ENCODE measurements around the gene DNASE1L1. TPM values are rescaled to one million over a fixed set of nuclear protein-coding genes. Genes with fewer than 3 reads are reported as not detected.

Gene DNASE1L1
- total and polyA plus RNA-seq, 2 of the 13 experiments (the other 11 are each of a cell fraction or from before 2014, with no cell fraction given), result 4.7 to 12.3 TPM

DNA sequence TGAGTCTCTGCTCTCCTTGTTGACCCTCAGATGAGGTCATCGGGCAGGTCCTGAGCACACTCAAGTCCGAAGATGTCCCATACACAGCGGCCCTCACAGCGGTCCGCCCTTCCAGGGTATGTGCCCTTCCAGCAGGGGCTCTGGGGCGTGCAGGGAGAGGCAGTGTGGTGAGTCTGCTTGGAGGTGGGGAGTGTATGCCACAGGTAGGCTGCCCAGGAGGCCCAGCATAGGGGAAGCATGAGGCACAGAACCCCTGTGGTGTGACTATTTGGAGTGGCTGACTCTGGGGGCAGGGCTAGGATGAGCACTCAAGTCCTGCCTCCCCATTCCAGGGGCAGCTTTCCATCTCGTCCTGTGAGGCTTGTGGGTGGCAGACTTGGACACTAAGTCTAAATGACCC is 24.6 kb upstream of the DNASE1L1 start:
- Histone ChIP-seq H3K9ac (ENCODE audit: insufficient read depth, low read depth, low read length) (no peak overlapping the region), H3K79me2 (ENCODE audit: insufficient read depth, low read length) (peaks cover 25% of the 10 kb centered on the region), H3K27me3 (ENCODE audit: control insufficient read depth in 1 of 2, insufficient read depth in 2 of 2, low read length in 2 of 2) (no peaks in the 10 kb centered on the region), H3K9me3 (ENCODE audit: low read length) (no peaks in the 10 kb centered on the region), H3K4me3 (replicated peaks in 1 of 3; ENCODE audit: insufficient read depth in 1 of 3, low read depth in 2 of 3, low read length in 3 of 3) (no peak overlapping the region), H2AFZ (ENCODE audit: low read length) (no peak overlapping the region), H3K27ac (ENCODE audit: extremely low read length, insufficient read depth, low read length) (no peak overlapping the region), H3K4me1 (ENCODE audit: insufficient read depth, low read length) (peaks cover 26% of the 10 kb centered on the region), H3K36me3 (replicated peaks in 1 of 2; ENCODE audit: control insufficient read depth in 1 of 2, insufficient read depth in 2 of 2, low read length in 2 of 2) (no peaks in the 10 kb centered on the region; a peak in 3 of 5 replicates), H4K20me1 (ENCODE audit: insufficient read depth, low read length) (no peaks in the 10 kb centered on the region), H3K4me2 (ENCODE audit: low read depth, low read length) (no peak overlapping the region)
- FAIRE-seq, result no peak
- intact Hi-C loops (cut with micrococcal nuclease; ENCODE audit: unreplicated experiment), result no loop called here
- ChIA-PET CTCF (ENCODE audit: low intra/inter-chr PET ratio, low total read pairs) (no interaction called here), POLR2A (no interaction called here)
- no peak for TF ChIP-seq PHF20 (CRISPR knock-in tag; IDR thresholded peaks at IDR 0.05)
- no peak for TF ChIP-seq YY1 (IDR thresholded peaks at IDR 0.05; ENCODE audit: insufficient read depth, insufficient replicate concordance, low read depth, low read length)
- TF ChIP-seq EED (CRISPR knock-in tag; IDR thresholded peaks at IDR 0.05), result no peak
- no peak for DNase-seq (ENCODE audit: low spot score)
- no peak for ATAC-seq
- in situ Hi-C loops (cut with HindIII; ENCODE audit: extremely low pct_ligation_motif_present, low pct_unique_long_range_greater_than_20kb), result no loop called here
- BruUV-seq (replicated peaks), result no TSS peak
- WGBS (ENCODE audit: low lambda C conversion rate), result 100% methylated on average over 1 of the region's 7 CpGs

DNA sequence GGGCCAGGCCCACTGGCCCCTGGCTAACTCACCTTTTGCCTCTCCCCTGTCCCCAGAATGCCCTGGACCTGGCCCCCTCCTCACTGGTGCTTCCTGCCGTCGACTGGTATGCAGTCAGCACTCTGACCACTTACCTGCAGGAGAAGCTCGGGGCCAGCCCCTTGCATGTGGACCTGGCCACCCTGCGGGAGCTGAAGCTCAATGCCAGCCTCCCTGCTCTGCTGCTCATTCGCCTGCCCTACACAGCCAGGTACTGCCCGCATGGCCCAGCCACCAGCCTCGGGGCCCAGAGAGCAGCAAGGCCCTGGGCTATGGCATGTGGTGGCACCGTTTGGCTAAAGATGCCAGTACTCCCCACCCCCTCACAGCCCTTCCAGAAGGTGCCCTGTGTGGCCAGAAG is 23.2 kb upstream of the DNASE1L1 start:
- Histone ChIP-seq H3K9me3 (ENCODE audit: low read length) (no peaks in the 10 kb centered on the region), H4K20me1 (ENCODE audit: insufficient read depth, low read length) (no peaks in the 10 kb centered on the region), H3K79me2 (ENCODE audit: insufficient read depth, low read length) (peaks cover 15% of the 10 kb centered on the region), H3K36me3 (replicated peaks in 1 of 2; ENCODE audit: control insufficient read depth in 1 of 2, insufficient read depth in 2 of 2, low read length in 2 of 2) (no peaks in the 10 kb centered on the region; a peak in 3 of 5 replicates), H3K27me3 (ENCODE audit: control insufficient read depth in 1 of 2, insufficient read depth in 2 of 2, low read length in 2 of 2) (no peaks in the 10 kb centered on the region), H3K4me3 (replicated peaks in 1 of 3; ENCODE audit: insufficient read depth in 1 of 3, low read depth in 2 of 3, low read length in 3 of 3) (no peak overlapping the region), H3K27ac (ENCODE audit: extremely low read length, insufficient read depth, low read length) (no peak overlapping the region), H2AFZ (ENCODE audit: low read length) (no peak overlapping the region), H3K9ac (ENCODE audit: insufficient read depth, low read depth, low read length) (no peak overlapping the region), H3K4me1 (ENCODE audit: insufficient read depth, low read length) (peaks cover 28% of the 10 kb centered on the region), H3K4me2 (ENCODE audit: low read depth, low read length) (no peak overlapping the region)
- no TSS peak for BruUV-seq (replicated peaks)
- FAIRE-seq, result no peak
- POLR2A ChIA-PET, result no interaction called here
- in situ Hi-C loops (cut with HindIII; ENCODE audit: extremely low pct_ligation_motif_present, low pct_unique_long_range_greater_than_20kb), result no loop called here
- intact Hi-C loops (cut with micrococcal nuclease; ENCODE audit: unreplicated experiment), result no loop called here
- no CpG with 5 or more reads among the region's 8 CpGs for WGBS (ENCODE audit: low lambda C conversion rate)
- DNase-seq (ENCODE audit: low spot score), result no peak
- CTCF ChIA-PET (ENCODE audit: low intra/inter-chr PET ratio, low total read pairs), result no interaction called here
- ATAC-seq, result no peak
- TF ChIP-seq ZNF234 (CRISPR knock-in tag; conservative IDR thresholded peaks at IDR 0.05), result no peak
- no peak for TF ChIP-seq ZSCAN20 (CRISPR knock-in tag; IDR thresholded peaks at IDR 0.05; ENCODE audit: borderline replicate concordance)
- no peak for TF ChIP-seq TAF1 (CRISPR knock-in tag; IDR thresholded peaks at IDR 0.05)
- TF ChIP-seq ZNF558 (CRISPR knock-in tag; IDR thresholded peaks at IDR 0.05; ENCODE audit: borderline replicate concordance), result no peak
- no peak for TF ChIP-seq ZBTB38 (CRISPR knock-in tag; IDR thresholded peaks at IDR 0.05)
- TF ChIP-seq FOXJ3 (CRISPR knock-in tag; IDR thresholded peaks at IDR 0.05; ENCODE audit: borderline replicate concordance), result no peak
- TF ChIP-seq, protein P1, sequence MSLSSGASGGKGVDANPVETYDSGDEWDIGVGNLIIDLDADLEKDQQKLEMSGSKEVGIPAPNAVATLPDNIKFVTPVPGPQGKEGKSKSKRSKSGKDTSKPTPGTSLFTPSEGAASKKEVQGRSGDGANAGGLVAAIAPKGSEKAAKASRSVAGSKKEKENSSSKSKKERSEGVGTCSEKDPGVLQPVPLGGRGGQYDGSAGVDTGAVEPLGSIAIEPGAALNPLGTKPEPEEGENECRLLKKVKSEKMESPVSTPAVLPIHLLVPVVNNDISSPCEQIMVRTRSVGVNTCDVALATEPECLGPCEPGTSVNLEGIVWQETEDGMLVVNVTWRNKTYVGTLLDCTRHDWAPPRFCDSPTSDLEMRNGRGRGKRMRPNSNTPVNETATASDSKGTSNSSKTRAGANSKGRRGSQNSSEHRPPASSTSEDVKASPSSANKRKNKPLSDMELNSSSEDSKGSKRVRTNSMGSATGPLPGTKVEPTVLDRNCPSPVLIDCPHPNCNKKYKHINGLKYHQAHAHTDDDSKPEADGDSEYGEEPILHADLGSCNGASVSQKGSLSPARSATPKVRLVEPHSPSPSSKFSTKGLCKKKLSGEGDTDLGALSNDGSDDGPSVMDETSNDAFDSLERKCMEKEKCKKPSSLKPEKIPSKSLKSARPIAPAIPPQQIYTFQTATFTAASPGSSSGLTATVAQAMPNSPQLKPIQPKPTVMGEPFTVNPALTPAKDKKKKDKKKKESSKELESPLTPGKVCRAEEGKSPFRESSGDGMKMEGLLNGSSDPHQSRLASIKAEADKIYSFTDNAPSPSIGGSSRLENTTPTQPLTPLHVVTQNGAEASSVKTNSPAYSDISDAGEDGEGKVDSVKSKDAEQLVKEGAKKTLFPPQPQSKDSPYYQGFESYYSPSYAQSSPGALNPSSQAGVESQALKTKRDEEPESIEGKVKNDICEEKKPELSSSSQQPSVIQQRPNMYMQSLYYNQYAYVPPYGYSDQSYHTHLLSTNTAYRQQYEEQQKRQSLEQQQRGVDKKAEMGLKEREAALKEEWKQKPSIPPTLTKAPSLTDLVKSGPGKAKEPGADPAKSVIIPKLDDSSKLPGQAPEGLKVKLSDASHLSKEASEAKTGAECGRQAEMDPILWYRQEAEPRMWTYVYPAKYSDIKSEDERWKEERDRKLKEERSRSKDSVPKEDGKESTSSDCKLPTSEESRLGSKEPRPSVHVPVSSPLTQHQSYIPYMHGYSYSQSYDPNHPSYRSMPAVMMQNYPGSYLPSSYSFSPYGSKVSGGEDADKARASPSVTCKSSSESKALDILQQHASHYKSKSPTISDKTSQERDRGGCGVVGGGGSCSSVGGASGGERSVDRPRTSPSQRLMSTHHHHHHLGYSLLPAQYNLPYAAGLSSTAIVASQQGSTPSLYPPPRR (CRISPR knock-in tag; IDR thresholded peaks at IDR 0.05; ENCODE audit: borderline replicate concordance), result no peak
- no peak for TF ChIP-seq DMAP1 (CRISPR knock-in tag; IDR thresholded peaks at IDR 0.05)
- TF ChIP-seq SRSF4 (IDR thresholded peaks at IDR 0.05; ENCODE audit: low read depth, low read length, poor library complexity, severe bottlenecking), result no peak
- TF ChIP-seq, protein P2, sequence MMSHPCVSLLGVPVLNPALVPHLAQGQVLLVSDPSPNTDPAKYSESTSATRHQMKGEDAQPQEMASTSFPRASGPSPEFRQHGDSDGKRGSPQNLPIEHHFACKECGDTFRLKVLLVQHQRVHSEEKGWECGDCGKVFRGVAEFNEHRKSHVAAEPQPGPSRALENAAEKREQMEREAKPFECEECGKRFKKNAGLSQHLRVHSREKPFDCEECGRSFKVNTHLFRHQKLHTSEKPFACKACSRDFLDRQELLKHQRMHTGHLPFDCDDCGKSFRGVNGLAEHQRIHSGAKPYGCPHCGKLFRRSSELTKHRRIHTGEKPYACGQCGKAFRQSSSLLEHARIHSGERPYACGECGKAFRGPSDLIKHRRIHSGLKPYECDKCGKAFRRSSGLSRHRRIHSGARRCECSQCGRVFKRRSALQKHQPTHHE (CRISPR knock-in tag; IDR thresholded peaks at IDR 0.05; ENCODE audit: borderline replicate concordance), result no peak
- no peak for TF ChIP-seq NR2C2 (CRISPR knock-in tag; IDR thresholded peaks at IDR 0.05; ENCODE audit: borderline replicate concordance)

All from HepG2 (cell line).